ENCODE data around the gene ADAMTS17. TPM values are rescaled to one million over a fixed set of nuclear protein-coding genes. Genes with fewer than 3 reads are reported as not detected.

The ADAMTS17 gene
- total RNA-seq, 1 donor from 2014 or later, result 4.8 TPM

DNA sequence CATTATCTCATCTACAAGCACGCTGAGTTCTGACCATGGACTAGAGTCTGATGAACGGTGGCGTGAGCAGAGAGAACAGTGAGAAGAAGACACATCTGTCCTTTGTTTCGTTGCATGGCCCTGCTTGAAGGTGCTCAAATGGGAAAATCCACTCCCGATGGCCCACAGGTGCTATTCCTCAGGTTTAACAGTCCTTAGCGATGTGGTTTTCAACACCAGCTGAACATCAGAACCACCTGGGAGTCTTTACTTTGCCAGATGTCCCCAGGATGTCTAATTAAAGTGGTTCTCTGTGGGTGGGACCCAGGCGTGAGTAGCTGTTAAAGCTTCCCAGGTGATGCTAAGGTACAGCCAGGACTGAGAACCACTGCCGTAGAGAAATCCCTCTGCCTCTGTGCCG lies 13.0 kb downstream of the ADAMTS17 start:
- H3K27me3 Mint-ChIP-seq (ENCODE audit: unreplicated experiment), result peaks cover 3% of the 10 kb centered on the region
- H3K27ac Mint-ChIP-seq (ENCODE audit: unreplicated experiment), result no peak overlapping the region
- no peaks in the 10 kb centered on the region for H3K9me3 Mint-ChIP-seq (ENCODE audit: unreplicated experiment)
- DNase-seq (ENCODE audit: low spot score), result no peak
- no peaks in the 10 kb centered on the region for H3K4me1 Mint-ChIP-seq (ENCODE audit: unreplicated experiment)
- H3K36me3 Mint-ChIP-seq (ENCODE audit: low read depth, unreplicated experiment), result no peaks in the 10 kb centered on the region
- TF ChIP-seq, protein P1, sequence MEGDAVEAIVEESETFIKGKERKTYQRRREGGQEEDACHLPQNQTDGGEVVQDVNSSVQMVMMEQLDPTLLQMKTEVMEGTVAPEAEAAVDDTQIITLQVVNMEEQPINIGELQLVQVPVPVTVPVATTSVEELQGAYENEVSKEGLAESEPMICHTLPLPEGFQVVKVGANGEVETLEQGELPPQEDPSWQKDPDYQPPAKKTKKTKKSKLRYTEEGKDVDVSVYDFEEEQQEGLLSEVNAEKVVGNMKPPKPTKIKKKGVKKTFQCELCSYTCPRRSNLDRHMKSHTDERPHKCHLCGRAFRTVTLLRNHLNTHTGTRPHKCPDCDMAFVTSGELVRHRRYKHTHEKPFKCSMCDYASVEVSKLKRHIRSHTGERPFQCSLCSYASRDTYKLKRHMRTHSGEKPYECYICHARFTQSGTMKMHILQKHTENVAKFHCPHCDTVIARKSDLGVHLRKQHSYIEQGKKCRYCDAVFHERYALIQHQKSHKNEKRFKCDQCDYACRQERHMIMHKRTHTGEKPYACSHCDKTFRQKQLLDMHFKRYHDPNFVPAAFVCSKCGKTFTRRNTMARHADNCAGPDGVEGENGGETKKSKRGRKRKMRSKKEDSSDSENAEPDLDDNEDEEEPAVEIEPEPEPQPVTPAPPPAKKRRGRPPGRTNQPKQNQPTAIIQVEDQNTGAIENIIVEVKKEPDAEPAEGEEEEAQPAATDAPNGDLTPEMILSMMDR (IDR thresholded peaks at IDR 0.05; ENCODE audit: unreplicated experiment), result no peak
- H3K4me3 Mint-ChIP-seq (ENCODE audit: unreplicated experiment), result no peak overlapping the region

DNA sequence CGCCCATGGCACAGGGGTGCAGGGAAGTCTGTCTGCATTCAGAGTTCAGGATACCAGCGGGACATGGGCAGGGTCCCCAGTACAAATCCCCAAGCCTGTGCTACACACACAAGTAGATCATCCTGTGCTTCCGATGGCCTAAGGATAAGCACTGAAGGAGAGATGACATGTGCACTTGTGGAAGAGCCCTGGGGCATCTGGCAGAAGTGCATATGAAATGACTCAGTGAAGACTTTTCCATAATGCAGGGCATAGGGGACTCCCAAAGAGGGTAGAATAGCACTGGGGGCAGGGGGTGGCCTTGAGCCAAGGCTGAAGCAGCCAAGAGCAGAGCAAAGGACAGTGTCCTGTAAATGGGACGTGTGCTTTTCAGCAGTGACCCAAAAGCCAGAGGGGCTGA lies 22.9 kb downstream of the ADAMTS17 start:
- H3K27ac Mint-ChIP-seq (ENCODE audit: unreplicated experiment), result no peak overlapping the region
- TF ChIP-seq, protein P1 (IDR thresholded peaks at IDR 0.05; ENCODE audit: unreplicated experiment), result no peak
- H3K4me1 Mint-ChIP-seq (ENCODE audit: unreplicated experiment), result no peaks in the 10 kb centered on the region
- H3K9me3 Mint-ChIP-seq (ENCODE audit: unreplicated experiment), result no peaks in the 10 kb centered on the region
- peaks cover 3% of the 10 kb centered on the region for H3K27me3 Mint-ChIP-seq (ENCODE audit: unreplicated experiment)
- DNase-seq (ENCODE audit: low spot score), result no peak
- no peak overlapping the region for H3K4me3 Mint-ChIP-seq (ENCODE audit: unreplicated experiment)
- H3K36me3 Mint-ChIP-seq (ENCODE audit: low read depth, unreplicated experiment), result peaks cover 4% of the 10 kb centered on the region

DNA sequence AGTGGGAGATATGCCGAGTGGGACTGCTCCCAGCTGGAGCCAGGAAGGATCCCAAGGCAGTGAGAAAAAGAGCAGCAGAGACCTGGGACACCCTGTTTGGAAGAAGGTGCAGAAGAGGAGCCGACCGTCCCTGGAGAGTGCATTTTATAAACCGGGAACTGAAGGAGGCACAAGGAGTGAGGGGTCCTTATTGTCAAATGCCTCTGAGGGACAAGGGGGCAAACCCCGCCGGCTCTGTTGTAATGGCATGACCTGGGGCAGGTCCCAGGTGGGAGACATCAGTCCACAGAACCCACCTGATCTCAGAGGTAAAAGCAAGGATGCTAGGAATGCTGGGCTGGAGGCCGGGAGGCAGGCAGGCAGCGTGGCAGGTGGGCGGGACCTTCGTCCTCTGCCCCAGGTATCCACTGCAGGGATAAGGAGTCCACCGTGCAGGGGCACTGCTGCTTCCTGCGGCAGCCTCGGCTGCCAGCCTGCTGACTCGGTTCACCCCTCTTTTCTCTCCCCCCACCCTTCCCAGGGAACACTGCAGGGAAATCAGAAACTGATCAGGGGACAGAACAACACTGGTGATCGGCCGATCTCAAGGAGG lies 26.9 kb downstream of the ADAMTS17 start:
- no peak overlapping the region for H3K27ac Mint-ChIP-seq (ENCODE audit: unreplicated experiment)
- no peak overlapping the region for H3K4me3 Mint-ChIP-seq (ENCODE audit: unreplicated experiment)
- TF ChIP-seq, protein P1 (IDR thresholded peaks at IDR 0.05; ENCODE audit: unreplicated experiment), result no peak
- H3K27me3 Mint-ChIP-seq (ENCODE audit: unreplicated experiment), result no peaks in the 10 kb centered on the region
- no peak for DNase-seq (ENCODE audit: low spot score)
- H3K4me1 Mint-ChIP-seq (ENCODE audit: unreplicated experiment), result no peaks in the 10 kb centered on the region
- no peaks in the 10 kb centered on the region for H3K9me3 Mint-ChIP-seq (ENCODE audit: unreplicated experiment)
- H3K36me3 Mint-ChIP-seq (ENCODE audit: low read depth, unreplicated experiment), result no peaks in the 10 kb centered on the region

DNA sequence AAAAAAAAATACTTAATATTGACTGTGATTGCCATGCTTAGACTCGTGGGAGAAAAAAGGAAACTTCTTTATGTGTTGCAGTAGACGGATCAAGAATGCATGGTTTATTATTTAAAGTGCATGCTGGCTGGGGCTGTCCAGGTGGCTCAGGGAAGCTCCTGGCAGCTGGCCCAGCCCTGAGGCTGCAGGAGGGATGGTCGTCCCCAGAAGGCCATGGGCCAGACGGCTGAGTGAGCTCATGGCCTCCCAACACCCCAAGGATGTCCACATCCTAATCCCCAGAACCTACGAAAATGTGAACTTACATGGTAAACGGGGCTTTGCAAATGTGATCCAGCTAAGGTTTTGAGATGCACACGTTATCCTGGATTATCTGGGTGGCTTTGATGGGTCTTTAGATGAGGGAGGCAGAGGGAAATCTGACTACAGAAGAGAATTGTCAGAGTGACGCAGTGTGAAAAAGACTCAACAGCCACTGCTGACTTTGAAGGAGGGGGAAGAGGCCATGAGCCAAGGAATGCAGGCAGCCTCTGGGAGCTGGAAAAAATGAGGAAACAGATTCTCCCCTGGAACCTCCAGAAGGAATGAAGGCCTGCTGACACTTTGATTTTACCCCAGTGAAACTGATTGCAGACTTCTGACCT lies 29.8 kb downstream of the ADAMTS17 start:
- Mint-ChIP-seq H3K36me3 (ENCODE audit: low read depth, unreplicated experiment) (no peaks in the 10 kb centered on the region), H3K4me3 (ENCODE audit: unreplicated experiment) (no peak overlapping the region), H3K27me3 (ENCODE audit: unreplicated experiment) (peaks cover 2% of the 10 kb centered on the region), H3K4me1 (ENCODE audit: unreplicated experiment) (no peaks in the 10 kb centered on the region), H3K27ac (ENCODE audit: unreplicated experiment) (no peak overlapping the region), H3K9me3 (ENCODE audit: unreplicated experiment) (no peaks in the 10 kb centered on the region)
- no peak for DNase-seq (ENCODE audit: low spot score)
- TF ChIP-seq, protein P1 (IDR thresholded peaks at IDR 0.05; ENCODE audit: unreplicated experiment), result no peak

DNA sequence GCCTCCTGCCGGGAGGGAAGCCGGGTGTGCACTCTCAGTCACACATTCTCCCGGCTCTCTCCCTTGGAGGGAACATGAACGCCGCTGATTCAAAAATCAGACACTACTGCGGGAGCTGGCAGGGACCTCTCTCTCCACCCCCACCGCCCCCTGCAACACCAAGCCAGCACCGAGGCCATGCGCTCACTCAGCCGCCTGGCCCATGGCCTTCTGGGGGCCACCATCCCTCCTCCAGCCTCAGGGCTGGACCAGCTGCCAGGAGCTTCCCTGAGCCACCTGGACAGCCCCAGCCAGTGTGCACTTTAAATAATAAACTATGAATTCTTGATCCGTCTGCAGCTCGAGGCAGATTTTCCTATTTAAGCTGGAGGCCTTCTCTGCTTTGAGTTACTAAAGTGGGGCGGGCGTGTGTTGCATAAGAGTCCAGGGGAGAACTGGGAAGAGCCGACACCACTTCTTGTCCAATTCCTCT lies 30.6 kb downstream of the ADAMTS17 start:
- Mint-ChIP-seq H3K4me1 (ENCODE audit: unreplicated experiment) (no peaks in the 10 kb centered on the region), H3K4me3 (ENCODE audit: unreplicated experiment) (no peak overlapping the region), H3K9me3 (ENCODE audit: unreplicated experiment) (no peaks in the 10 kb centered on the region), H3K27ac (ENCODE audit: unreplicated experiment) (no peak overlapping the region), H3K27me3 (ENCODE audit: unreplicated experiment) (peaks cover 2% of the 10 kb centered on the region), H3K36me3 (ENCODE audit: low read depth, unreplicated experiment) (no peaks in the 10 kb centered on the region)
- TF ChIP-seq, protein P1 (IDR thresholded peaks at IDR 0.05; ENCODE audit: unreplicated experiment), result no peak
- no peak for DNase-seq (ENCODE audit: low spot score)
